T1000 (cell line): Measurements from ENCODE around the gene FAM20C.

Source experiments
- DNase-seq: peaks from one replicate; lab custom pipeline; 2025; ENCODE audit warnings: mixed read lengths; lab: John Stamatoyannopoulos, UW

Gene FAM20C

GRCh38 chr7:303884-304573 lies 111.7 kb downstream of the FAM20C start:
- DNase-seq: no peak

GRCh38 chr7:304574-305409 lies 112.4 kb downstream of the FAM20C start:
- DNase-seq: no peak

DNA sequence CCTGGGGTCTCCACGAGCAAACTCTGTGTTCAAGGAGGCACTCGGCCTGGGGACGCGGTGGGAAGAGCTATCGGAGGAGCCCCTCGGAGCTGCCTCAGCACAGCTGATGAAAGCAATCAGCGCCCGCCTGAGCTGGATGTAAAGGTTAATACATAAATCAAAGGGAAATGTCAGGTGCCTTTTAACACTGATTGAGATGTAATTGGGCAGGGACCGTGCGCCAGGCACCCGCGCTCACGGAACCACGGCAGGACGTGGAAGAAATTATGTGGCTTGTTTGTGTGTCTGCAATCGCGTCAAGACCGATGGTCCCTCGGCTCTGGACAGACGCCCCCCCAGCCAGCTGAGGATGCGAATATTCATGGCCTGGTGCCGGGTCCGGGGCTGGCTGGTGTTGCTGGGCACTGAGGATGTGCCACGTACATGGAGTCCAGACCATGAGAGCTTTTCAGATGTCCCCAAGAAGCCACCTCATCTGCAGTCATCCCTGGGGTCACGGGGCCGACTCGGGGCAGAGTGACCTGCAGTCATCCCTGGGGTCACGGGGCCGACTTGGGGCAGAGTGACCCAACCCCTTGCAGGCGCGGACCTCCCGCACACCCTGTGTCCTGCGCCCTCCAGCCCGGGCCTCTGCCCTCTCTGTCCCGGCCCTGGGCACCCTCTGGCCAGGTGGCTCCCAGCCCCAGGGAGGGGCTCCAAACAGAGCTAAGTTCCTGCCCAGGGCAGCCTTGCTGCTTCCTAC lies 113.2 kb downstream of the FAM20C start:
- no peak for DNase-seq

DNA sequence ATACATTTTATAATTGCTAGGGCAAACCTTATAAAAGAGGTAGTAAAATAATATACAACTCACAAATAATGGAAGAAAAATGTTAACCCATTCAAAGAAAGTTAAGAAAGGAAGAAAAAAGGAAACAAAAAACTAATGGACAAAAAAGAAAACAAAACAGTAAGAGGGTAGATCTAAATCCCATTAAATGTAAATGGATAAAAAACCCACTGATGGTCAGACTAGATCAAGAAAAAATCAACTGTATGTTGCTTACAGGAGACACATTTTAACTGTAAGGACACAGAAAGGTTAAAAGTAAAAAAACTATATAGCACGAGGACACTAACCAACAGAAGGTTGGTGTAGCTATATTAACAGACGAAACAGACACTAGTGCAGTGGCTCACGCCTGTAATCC lies 115.6 kb downstream of the FAM20C start:
- DNase-seq: no peak

DNA sequence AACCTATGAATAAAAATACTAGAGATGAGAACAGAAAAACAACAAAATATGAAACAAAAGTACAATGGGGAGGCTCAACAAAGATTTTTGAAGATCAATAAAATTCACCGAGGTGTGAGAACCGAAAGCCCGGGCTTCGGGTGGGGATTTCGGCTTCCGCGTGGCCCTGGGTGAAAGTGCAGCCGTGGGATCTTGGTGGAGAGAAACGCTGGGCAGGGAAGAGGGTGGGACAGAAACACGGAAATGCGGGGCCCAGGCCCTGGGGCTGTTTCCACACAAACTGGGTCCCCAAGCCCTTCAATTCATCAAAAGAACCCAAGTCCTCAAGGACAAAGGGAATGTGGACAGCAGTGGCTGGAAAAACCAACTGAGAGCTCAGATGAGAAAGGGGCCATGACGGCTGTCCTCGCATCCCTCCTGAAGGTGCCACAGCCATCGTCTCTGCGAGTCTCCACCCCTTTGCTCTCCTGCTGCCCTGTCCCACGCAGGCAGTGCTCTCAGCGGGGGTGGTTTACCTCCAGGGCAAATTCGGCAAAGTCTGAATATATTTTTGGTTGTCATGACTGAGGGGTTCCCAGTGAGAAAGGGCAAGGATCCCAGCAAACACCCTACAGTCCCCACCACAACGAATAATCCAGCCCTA lies 117.3 kb downstream of the FAM20C start:
- no peak for DNase-seq
